OCI-LY7 (cell line): Measurements from ENCODE around the gene CCDC68. TPM values are rescaled to one million over a fixed set of nuclear protein-coding genes. Genes with fewer than 3 reads are reported as not detected.

Experiments used
- BruUV-seq: library from RNA; stranded (reverse); fragments of 400-500 nt; replicated peaks from 2 replicates; lab custom pipeline; 2021; lab: Mats Ljungman, UMichigan
- CTCF ChIA-PET: fragments of 300-600 bp; sonication (Branson Sonifier 250); formaldehyde crosslinking; loops from one replicate; lab custom pipeline; 2022; ENCODE audit warnings: antibody characterized with exemption; ENCODE audit not compliant: unreplicated experiment; lab: Charles Lee
- POLR2A ChIA-PET: fragments of 300-600 bp; sonication (Branson Sonifier 250); formaldehyde crosslinking; loops from one replicate; lab custom pipeline; 2022; ENCODE audit warnings: antibody characterized with exemption; lab: Charles Lee
- DNase-seq: peaks from one replicate; pipeline ENCODE4 v3.0.0-alpha.2; 2015; ENCODE audit warnings: low spot score
- H2AFZ ChIP-seq: fragments of 200-600 bp; sonication (generic), shearing (Covaris generic); 2 replicates; pipeline ENCODE4 v1.6.1; 2014; ENCODE audit warnings: mild to moderate bottlenecking, antibody characterized with exemption, low read length, moderate library complexity
- H3K27ac ChIP-seq: fragments of 200-600 bp; sonication (generic); 2 replicates; pipeline ENCODE4 v1.5.1; 2014; ENCODE audit warnings: mixed run types, low read depth, mild to moderate bottlenecking, moderate library complexity, low read length, inconsistent platforms; ENCODE audit not compliant: poor library complexity, severe bottlenecking
- H3K36me3 ChIP-seq: fragments of 200-600 bp; sonication (generic); 2 replicates; pipeline ENCODE4 v1.6.1; 2014; ENCODE audit warnings: mild to moderate bottlenecking, antibody characterized with exemption, low read length, moderate library complexity, mixed read lengths; ENCODE audit not compliant: insufficient read depth
- H3K4me1 ChIP-seq: fragments of 200-600 bp; sonication (generic); 2 replicates; pipeline ENCODE4 v1.5.1; 2014; ENCODE audit warnings: mild to moderate bottlenecking, low read length; ENCODE audit not compliant: insufficient read depth, poor library complexity, severe bottlenecking
- H3K4me2 ChIP-seq: fragments of 200-600 bp; sonication (generic); 2 replicates; pipeline ENCODE4 v1.6.1; 2014; ENCODE audit warnings: mild to moderate bottlenecking, low read length
- H3K4me3 ChIP-seq: fragments of 200-600 bp; sonication (generic); 2 replicates; pipeline ENCODE4 v1.5.1; 2014; ENCODE audit warnings: mild to moderate bottlenecking, low read depth, low read length; ENCODE audit not compliant: poor library complexity, severe bottlenecking
- H3K79me2 ChIP-seq: fragments of 200-600 bp; sonication (generic); 2 replicates; pipeline ENCODE4 v1.6.1; 2016; ENCODE audit warnings: low read depth, mild to moderate bottlenecking, low read length, moderate library complexity, mixed read lengths; ENCODE audit not compliant: insufficient read depth
- H3K9me2 ChIP-seq: fragments of 200-600 bp; sonication (generic); 2 replicates; pipeline ENCODE4 v1.6.1; 2016; ENCODE audit warnings: mild to moderate bottlenecking, low read length, mixed read lengths; ENCODE audit not compliant: insufficient read depth
- H3K9me3 ChIP-seq: fragments of 200-600 bp; sonication (generic); 2 replicates; pipeline ENCODE4 v1.6.1; 2014; ENCODE audit warnings: mild to moderate bottlenecking, mixed run types, low read length, mixed read lengths
- H4K20me1 ChIP-seq: fragments of 200-600 bp; sonication (generic); 2 replicates; pipeline ENCODE4 v1.6.1; 2014; ENCODE audit warnings: mild to moderate bottlenecking, antibody characterized with exemption, low read length, moderate library complexity, mixed read lengths; ENCODE audit not compliant: insufficient read depth
- EZH2phosphoT487 ChIP-seq: fragments of 200-600 bp; sonication (generic); IDR thresholded peaks from 2 replicates; pipeline ENCODE4 v1.6.1; 2018; ENCODE audit warnings: low read depth, borderline replicate concordance, mild to moderate bottlenecking, mixed run types, antibody characterized with exemption, low read length, moderate library complexity, mixed read lengths
- intact Hi-C: fragments of 100-400 bp; cut with micrococcal nuclease; formaldehyde crosslinking; loops from one replicate; pipeline ENCODE4 v1.10.0; 2022; ENCODE audit not compliant: unreplicated experiment
- total RNA-seq, 2 experiments: library from RNA; depleted of rRNA in 1 of 2; stranded (reverse); fragments of >200 nt in 1 of 2; shearing (Covaris generic) in 1 of 2; gene quantifications; 2 replicates each; pipeline ENCODE4 v1.2.3, GENCODE V29; 2014 to 2022
- TF ChIP-seq, protein P1 (sequence below): fragments of 200-600 bp; sonication (generic); conservative IDR thresholded peaks from 2 replicates; pipeline ENCODE4 v1.5.1; 2014; ENCODE audit warnings: mild to moderate bottlenecking, antibody characterized with exemption, low read length, moderate library complexity, mixed read lengths

CCDC68 gene
- total RNA-seq, 2 experiments from 2014 or later: not detected

DNA sequence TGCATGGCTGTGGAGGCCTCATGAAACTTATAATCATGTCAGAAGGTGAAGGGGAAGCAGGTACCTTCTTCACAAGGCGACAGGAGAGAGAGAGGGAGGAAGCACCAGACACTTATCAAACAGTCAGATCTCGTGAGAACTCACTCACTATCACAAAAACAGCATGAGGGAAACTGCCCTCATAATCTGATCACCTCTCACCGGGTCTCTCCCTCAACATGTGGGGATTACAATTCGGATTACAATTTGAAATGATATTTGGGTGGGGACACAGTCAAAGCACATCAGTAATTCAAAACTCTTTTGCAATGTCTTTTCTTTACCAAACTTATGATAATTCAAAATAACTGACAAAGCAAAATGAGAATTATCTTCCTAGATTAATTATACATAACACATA, 8.5 kb upstream of the CCDC68 start:
- H4K20me1 ChIP-seq: no peaks in the 10 kb centered on the region
- H3K9me2 ChIP-seq: no peaks in the 10 kb centered on the region
- H3K4me2 ChIP-seq: no peak overlapping the region
- POLR2A ChIA-PET: interaction anchor here (0.7 kb wide), 1 partner anchor 22 kb away, joined by 3 read pairs; no protein-coding TSS in a partner anchor
- intact Hi-C loops: no loop called here
- H3K9me3 ChIP-seq: no peaks in the 10 kb centered on the region
- H3K4me1 ChIP-seq: no peaks in the 10 kb centered on the region
- no peak overlapping the region for H3K27ac ChIP-seq
- H2AFZ ChIP-seq: no peak overlapping the region
- CTCF ChIA-PET: no interaction called here
- no peak for TF ChIP-seq EZH2phosphoT487
- TF ChIP-seq, protein P1, sequence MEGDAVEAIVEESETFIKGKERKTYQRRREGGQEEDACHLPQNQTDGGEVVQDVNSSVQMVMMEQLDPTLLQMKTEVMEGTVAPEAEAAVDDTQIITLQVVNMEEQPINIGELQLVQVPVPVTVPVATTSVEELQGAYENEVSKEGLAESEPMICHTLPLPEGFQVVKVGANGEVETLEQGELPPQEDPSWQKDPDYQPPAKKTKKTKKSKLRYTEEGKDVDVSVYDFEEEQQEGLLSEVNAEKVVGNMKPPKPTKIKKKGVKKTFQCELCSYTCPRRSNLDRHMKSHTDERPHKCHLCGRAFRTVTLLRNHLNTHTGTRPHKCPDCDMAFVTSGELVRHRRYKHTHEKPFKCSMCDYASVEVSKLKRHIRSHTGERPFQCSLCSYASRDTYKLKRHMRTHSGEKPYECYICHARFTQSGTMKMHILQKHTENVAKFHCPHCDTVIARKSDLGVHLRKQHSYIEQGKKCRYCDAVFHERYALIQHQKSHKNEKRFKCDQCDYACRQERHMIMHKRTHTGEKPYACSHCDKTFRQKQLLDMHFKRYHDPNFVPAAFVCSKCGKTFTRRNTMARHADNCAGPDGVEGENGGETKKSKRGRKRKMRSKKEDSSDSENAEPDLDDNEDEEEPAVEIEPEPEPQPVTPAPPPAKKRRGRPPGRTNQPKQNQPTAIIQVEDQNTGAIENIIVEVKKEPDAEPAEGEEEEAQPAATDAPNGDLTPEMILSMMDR: no peak
- no peaks in the 10 kb centered on the region for H3K79me2 ChIP-seq
- BruUV-seq: no TSS peak
- no peaks in the 10 kb centered on the region for H3K36me3 ChIP-seq
- DNase-seq: no peak
- no peak overlapping the region for H3K4me3 ChIP-seq

DNA sequence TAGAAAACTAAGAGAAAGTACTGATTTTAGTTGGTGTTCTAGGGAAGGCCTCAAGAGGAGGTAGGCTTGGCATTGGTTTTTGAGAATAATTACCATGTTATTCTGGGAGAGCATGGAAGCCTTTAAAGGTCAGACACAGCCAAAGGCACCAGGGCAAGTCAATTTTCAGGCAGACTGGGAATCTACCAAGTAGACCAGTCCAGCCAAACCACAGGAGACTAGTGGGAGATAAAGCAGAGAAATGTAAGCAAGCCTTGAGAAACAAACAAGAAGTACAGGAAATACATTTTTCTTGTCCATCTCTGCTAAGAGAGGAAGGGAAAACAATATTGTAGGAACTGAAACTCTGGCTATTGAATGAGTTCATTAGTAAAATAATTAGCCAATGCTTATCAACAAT, 5.5 kb upstream of the CCDC68 start:
- ChIA-PET POLR2A (no interaction called here), CTCF (no interaction called here)
- BruUV-seq: no TSS peak

More for the DNA sequence above, 5.5 kb upstream of the CCDC68 start:
- no peak overlapping the region for H3K27ac ChIP-seq
- H2AFZ ChIP-seq: no peak overlapping the region
- no peak for TF ChIP-seq EZH2phosphoT487
- TF ChIP-seq, protein P1: no peak
- no peaks in the 10 kb centered on the region for H3K9me2 ChIP-seq
- DNase-seq: no peak
- no peaks in the 10 kb centered on the region for H3K36me3 ChIP-seq
- no peak overlapping the region for H3K4me3 ChIP-seq
- intact Hi-C loops: no loop called here
- H3K9me3 ChIP-seq: no peaks in the 10 kb centered on the region
- no peak overlapping the region for H3K4me2 ChIP-seq
- H3K79me2 ChIP-seq: no peaks in the 10 kb centered on the region
- H4K20me1 ChIP-seq: no peaks in the 10 kb centered on the region
- no peaks in the 10 kb centered on the region for H3K4me1 ChIP-seq
